ENCODE results near the gene ISOC2.

ISOC2 gene

GRCh38 chr19:55490478-55491432, 29.3 kb upstream of the ISOC2 start:
- DNase-seq (ENCODE audit: low spot score) (no peak), FAIRE-seq (no peak)

DNA sequence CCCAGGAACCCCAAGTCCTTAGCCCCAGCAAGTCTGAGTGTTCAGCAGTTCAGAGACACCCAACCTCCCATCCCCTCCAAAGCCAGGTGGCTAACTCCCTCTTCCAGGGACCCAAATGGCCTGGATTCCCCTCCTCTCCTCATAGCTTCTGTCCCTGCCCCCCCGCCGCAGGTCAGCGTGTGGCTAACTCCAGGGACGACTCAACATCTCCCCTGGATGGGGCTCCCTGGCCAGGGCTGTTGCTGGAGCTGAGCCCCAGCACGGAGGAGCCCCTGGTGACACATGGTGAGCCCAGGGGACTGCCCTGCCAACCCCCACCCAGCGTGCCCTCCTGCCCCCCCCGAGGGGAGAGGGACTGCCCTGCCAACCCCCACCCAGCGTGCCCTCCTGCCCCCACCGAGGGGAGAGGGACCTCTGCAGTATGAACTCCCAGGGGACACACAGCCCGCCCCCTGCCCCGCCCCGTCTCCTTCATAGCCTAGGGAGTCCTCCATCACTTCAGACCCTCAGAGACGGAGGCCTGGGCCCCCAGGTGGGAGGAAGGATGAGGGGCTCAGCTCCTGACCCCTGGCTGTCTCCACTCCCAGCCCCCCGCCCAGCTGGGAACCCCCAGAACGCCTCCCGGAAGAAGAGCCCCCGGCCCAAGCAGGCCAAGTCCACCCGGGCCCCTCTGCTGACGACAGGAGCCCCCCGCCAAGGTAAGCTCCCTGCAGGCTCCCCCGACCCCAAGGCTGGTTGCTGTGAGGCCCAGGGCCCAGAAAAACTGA, 28.5 kb upstream of the ISOC2 start:
- no peak for FAIRE-seq
- no peak for DNase-seq (ENCODE audit: low spot score)

DNA sequence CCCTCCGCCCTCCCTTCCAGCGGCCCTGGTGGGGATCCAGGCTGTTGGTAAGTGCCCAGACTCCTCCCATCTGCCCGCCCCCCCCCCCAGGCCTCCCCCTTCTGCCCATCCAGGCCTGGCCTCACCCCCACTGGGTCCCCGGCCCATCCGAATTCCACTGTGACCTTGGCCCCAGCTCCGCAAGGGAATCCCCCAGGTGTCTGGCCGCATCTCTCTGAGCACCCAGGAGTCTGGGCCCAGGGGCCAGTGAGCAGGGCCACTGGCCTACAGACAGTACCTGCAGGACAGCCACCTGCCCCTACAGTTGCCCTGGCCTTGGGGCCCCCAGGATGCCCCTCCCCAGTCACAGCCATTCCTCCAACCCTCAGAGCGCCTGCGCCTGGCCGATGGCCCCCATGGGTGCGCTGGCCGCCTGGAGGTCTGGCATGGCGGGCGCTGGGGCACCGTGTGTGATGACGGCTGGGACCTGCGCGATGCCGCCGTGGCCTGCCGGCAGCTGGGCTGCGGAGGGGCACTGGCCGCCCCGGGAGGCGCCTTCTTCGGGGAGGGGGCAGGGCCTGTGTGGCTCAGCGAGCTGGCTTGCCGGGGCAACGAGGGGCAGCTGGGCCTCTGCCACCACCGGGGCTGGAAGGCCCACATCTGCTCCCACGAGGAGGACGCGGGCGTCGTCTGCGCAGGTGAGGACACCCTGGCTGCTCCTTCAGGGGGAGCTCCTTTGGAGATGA, 27.7 kb upstream of the ISOC2 start:
- DNase-seq (ENCODE audit: low spot score) (no peak), FAIRE-seq (no peak)

DNA sequence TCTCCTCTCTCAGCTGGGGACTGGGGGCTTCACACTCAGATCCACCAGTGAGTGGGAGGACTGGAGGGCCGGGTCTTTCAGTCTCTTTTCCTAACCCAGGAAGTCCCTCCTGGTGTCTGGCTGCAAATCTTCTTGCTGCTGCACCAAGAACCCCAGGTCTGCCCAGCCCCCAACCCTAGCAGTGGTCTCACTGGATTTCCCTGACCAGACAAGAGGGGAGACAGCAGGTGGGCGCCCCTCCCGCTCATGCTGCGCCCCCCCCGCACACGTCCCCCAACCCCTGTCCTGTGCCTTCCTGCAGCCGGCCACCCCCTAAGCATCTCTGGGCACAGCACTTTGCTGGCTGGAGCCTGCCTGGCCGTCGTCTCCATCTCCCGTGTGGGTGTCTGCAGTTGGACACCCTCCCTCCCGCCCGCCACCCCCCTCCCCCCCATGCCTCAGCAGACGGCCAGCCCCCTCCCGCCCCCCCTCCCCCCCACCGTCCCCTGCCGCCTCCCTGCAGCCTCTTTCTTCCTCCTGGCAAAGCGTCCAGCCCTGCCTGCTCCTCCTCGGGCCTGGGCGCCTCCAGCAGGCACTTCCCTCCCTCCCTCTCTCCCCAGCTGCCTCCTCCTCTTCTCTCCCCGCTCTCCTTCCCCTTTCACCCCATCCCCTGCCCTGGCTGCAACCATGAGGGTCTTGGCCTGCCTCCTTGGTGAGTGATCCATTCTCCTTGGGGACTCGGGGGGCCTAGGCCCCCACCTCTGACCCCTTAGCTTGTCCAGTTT, 26.7 kb upstream of the ISOC2 start, which contains the start of gene SSC5D:
TSS of gene SSC5D (plus strand) at position 513 of the 764 bp plus-strand sequence. CDS start at position 667, 154 bp downstream.
- FAIRE-seq (no peak), DNase-seq (ENCODE audit: low spot score) (peak; percentile 43)

GRCh38 chr19:55486971-55487923, 25.8 kb upstream of the ISOC2 start:
- no peak for DNase-seq (ENCODE audit: low spot score)
- peak; percentile 35 for FAIRE-seq

GRCh38 chr19:55486043-55486970, 24.9 kb upstream of the ISOC2 start:
- DNase-seq (ENCODE audit: low spot score) (no peak), FAIRE-seq (no peak)

DNA sequence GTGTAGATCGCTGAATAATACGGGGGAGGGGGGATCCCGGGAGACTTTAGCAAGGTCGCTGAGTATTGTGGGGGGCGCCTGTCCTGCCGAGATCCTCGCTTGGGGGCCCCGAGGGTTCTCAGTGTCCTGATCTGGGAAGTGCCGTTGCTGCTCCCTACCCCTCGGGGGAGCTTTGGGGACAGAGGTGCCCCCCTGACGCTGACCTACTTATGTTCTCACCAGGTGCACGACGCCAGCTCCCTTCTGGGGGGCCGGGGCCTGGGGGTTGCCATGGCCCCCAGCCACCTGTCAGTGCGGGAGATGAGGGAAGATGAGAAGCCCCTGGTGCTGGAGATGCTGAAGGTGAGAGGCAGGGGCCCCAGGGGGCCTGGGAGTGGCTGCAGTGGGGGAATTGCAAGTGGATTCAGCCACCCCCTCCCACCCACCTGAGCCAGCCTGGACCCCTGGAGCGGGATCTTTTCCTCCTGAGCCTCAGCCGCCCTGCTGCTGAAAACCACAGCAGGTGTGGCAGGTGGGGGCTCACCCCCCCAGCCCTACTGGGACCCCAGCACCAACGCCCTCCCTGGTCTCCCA, 24.1 kb upstream of the ISOC2 start:
- DNase-seq (ENCODE audit: low spot score), result no peak
- no peak for FAIRE-seq

- DNase-seq (ENCODE audit: low spot score) (peak; percentile 88), FAIRE-seq (peak; percentile 89)
Observed at GRCh38 chr19:55484593-55485438, 23.4 kb upstream of the ISOC2 start, which contains the start of gene NAT14. Gene NAT14 (plus strand): TSS chr19:55485188. CDS start chr19:55485709, 521 bp downstream.

- no peak for FAIRE-seq
- no peak for DNase-seq (ENCODE audit: low spot score)
Observed at GRCh38 chr19:55483706-55484592, 22.5 kb upstream of the ISOC2 start.

DNA sequence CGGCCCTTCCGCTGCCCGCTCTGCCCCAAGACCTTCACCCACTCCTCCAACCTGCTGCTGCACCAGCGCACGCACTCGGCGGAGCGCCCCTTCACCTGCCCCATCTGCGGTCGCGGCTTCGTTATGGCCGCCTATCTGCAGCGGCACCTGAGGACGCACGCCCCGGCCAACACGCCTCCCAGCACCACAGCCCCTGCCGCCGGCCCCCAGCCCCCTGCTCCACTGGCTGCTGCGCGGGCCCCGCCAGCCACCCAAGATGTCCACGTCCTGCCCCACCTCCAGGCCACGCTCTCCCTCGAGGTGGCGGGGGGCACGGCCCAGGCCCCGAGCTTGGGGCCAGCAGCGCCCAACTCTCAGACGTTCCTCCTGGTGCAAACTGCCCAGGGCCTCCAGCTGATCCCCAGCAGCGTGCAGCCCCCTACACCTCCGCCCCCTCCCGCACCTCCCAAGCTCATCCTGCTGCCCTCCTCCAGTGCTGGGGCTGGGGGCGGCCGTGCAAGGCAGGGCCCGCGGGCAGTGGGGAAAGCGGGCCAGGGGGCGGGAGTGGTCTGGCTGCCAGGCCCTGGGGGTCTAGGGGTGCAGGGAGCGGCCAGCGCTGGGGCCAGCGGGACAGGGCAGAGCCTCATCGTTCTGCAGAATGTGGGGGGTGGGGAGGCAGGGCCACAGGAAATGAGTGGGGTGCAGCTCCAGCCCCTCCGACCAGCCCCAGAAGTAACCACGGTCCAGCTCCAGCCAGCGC, 21.7 kb upstream of the ISOC2 start:
- DNase-seq (ENCODE audit: low spot score), result no peak
- no peak for FAIRE-seq

- DNase-seq (ENCODE audit: low spot score) (no peak), FAIRE-seq (no peak)
Observed at GRCh38 chr19:55482156-55482961, 20.9 kb upstream of the ISOC2 start.

- DNase-seq (ENCODE audit: low spot score) (no peak), FAIRE-seq (no peak)
Observed at GRCh38 chr19:55481794-55482155, 20.3 kb upstream of the ISOC2 start.

DNA sequence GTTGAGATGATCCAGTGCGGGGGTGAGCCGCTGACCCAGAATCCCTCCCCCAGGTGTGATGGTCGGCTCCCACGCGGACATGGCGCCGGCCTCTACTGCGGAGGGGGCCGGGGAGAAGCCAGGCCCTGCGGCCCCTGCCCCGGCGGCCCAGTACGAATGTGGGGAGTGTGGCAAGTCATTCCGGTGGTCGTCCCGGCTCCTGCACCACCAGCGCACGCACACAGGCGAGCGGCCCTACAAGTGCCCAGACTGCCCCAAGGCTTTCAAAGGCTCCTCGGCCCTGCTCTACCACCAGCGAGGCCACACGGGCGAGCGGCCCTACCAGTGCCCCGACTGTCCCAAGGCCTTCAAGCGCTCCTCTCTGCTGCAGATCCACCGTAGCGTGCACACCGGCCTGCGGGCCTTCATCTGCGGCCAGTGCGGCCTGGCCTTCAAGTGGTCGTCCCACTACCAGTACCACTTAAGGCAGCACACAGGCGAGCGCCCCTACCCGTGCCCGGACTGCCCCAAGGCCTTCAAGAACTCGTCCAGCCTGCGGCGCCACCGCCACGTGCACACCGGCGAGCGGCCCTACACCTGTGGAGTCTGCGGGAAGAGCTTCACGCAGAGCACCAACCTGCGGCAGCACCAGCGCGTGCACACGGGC, 19.8 kb upstream of the ISOC2 start:
- DNase-seq (ENCODE audit: low spot score), result no peak
- FAIRE-seq, result no peak
